Adrenal gland (tissue), 12 donors: Measurements from ENCODE around the gene CALHM1. TPM values are rescaled to one million over a fixed set of nuclear protein-coding genes. Genes with fewer than 3 reads are reported as not detected.

Experiments
- DNase-seq, 7 donors: peaks; one replicate each; pipeline ENCODE4 v3.0.0-alpha.2; 2019 to 2020
- H3K27ac ChIP-seq, 5 donors: fragments of 200-600 bp; sonication (generic) in 4 of 5; 1 replicate in 3 of 5; 2 replicates in 2 of 5; pipeline versions ENCODE4 v1.5.1 to v1.8.0; 2016 to 2020; ENCODE audit warnings: mild to moderate bottlenecking in 1 of 5
- H3K27me3 ChIP-seq: fragments of 200-600 bp; 2 replicates; pipeline ENCODE4 v1.8.0; 2021
- H3K36me3 ChIP-seq, 2 donors: fragments of 200-600 bp; replicated peaks in 1 of 2; 1 replicate in 1 of 2; 2 replicates in 1 of 2; pipeline versions ENCODE4 v1.5.1 to v1.8.0; 2018 to 2022
- H3K4me1 ChIP-seq, 2 donors: fragments of 200-600 bp; replicated peaks in 1 of 2; 1 replicate in 1 of 2; 2 replicates in 1 of 2; pipeline versions ENCODE4 v1.5.1 to v1.8.0; 2018 to 2021
- H3K4me3 ChIP-seq, 4 donors: fragments of 200-600 bp; sonication (generic) in 3 of 4; one replicate each; pipeline ENCODE4 v1.5.1; 2016 to 2018
- H3K9me3 ChIP-seq, 3 donors: fragments of 200-600 bp; sonication (generic) in 1 of 3; replicated peaks in 1 of 3; 1 replicate in 2 of 3; 2 replicates in 1 of 3; pipeline versions ENCODE4 v1.5.1 to v1.8.0; 2016 to 2021
- CTCF ChIP-seq, 6 experiments: fragments of 450-650 bp in 4 of 6; fragments of 200-600 bp in 2 of 6; sonication (generic) in 1 of 6; IDR thresholded peaks; 1 replicate in 5 of 6; 2 replicates in 1 of 6; pipeline versions ENCODE4 v1.5.1 to v1.8.0; 2016 to 2021; ENCODE audit warnings: antibody characterized with exemption in 6 of 6, mild to moderate bottlenecking in 2 of 6, moderate library complexity in 1 of 6
- POLR2A ChIP-seq, 2 donors: fragments of 450-650 bp; IDR thresholded peaks; one replicate each; pipeline ENCODE4 v1.6.1; 2017; ENCODE audit warnings: antibody characterized with exemption in 2 of 2, mild to moderate bottlenecking in 2 of 2, moderate library complexity in 1 of 2
- WGBS, 4 donors: extraction: QIAGEN DNeasy Blood & Tissue Kit in 2 of 4; methylation state at CpG; one replicate each; pipeline versions ENCODE4 v1.1.5 to v1.1.7; 2013 to 2017; 5-methylcytosine and 5-hydroxymethylcytosine counted together
- intact Hi-C, 2 donors: fragments of 100-400 bp; cut with DNase I; formaldehyde crosslinking; loops; one replicate each; pipeline versions ENCODE4 v1.14.1 to v1.15.0; 2022 to 2023
- polyA plus RNA-seq, 3 donors: library from polyadenylated mRNA; stranded (reverse); fragments of 200-250 nt in 2 of 3; fragments of 350-450 nt in 1 of 3; fragmentation: Illumina TruSeq in 1 of 3; extraction: RNeasy Lipid Tissue Mini Kit (QIAGEN cat#74804) in 1 of 3; gene quantifications; one replicate each; pipeline ENCODE4 v1.2.3, GENCODE V29; 2013 to 2014
- total RNA-seq, 9 donors: library from RNA; depleted of rRNA in 4 of 9; stranded (reverse); fragments of >200 nt in 4 of 9; fragments of 120-200 nt in 1 of 9; fragmentation: NEBNext Ultra II Directional in 1 of 9; extraction: Animal tissue kit (Norgen Biotek cat#: 25700) in 1 of 9; gene quantifications; one replicate each; pipeline versions ENCODE4 v1.1.0 to v1.2.4, GENCODE V29; 2013 to 2023
- donor health status: healthy with polysubstance abuse.
- donor health status: Bipolar disorder and iron deficiency.
- donor health status: DM: yes; HTN: yes; CAD: no.
- donor health status: DM: no; HTN: no; CAD: no.
- donor health status: DM: no; HTN: no; CAD: no.
- donor health status: DM: yes; HTN: yes; CAD: no.

CALHM1 gene
- total and polyA plus RNA-seq, 12 donors, result not detected

DNA sequence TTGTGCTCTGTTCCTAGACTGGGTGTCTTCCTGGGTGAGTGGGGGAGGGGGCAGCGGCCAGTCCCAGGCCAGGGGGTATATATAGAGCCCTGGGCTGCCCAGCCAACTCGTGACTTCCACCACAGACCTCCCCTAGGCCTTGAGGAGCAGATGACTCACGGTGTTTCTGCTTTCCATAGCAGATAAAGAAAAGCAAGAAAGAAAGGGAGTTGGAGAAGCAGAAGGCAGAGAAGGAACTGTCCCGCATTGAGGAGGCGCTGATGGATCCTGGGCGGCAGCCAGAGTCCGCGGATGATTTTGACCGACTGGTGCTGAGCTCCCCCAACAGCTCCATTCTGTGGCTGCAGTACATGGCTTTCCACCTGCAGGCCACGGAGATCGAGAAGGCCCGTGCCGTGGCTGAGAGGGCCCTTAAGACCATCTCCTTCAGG, 16.7 kb downstream of the CALHM1 start:
- peaks cover 36 to 46% of the 10 kb centered on the region in 2 donors for H3K4me1 ChIP-seq
- 40 to 53% (median 45%) methylated on average over 9 to 13 of the region's 13 CpGs for WGBS, 4 donors
- DNase-seq, result peak; percentile 79 to 93 (median 91)

DNA sequence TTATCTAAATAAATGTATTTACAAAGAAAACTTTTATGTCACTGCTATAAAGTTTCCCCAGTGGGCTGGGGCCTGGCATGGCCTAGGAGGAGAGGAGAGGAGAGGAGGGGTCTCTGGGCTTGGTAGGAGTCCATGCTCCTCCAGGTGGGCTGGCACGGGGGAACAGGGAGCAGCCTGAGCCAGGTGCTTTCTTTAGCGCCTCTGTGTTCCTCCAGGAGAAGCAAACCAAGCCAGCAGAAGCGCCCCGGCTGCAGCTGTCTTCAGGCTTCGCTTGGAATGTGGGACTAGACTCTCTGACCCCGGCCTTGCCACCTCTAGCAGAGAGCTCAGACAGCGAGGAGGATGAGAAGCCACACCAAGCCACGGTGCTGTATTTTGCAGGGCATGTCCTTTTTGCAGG, 17.1 kb downstream of the CALHM1 start:
- Histone ChIP-seq H3K27ac (peak overlapping the region; percentile 51 to 89 (median 80)), H3K36me3 (peaks cover 0 to 83% of the 10 kb centered on the region in 2 donors), H3K27me3 (no peaks in the 10 kb centered on the region), H3K9me3 (no peaks in the 10 kb centered on the region), H3K4me3 (no peak overlapping the region), H3K4me1 (peaks cover 34 to 42% of the 10 kb centered on the region in 2 donors)
- TF ChIP-seq CTCF (IDR thresholded peaks at IDR 0.05) (no peak), POLR2A (IDR thresholded peaks at IDR 0.05) (no peak)
- intact Hi-C loops, result no loop called here
- no peak for DNase-seq
- WGBS, 4 donors, result 28 to 49% (median 48%) methylated on average over 3 to 8 of the region's 8 CpGs

More for the DNA sequence above, 16.7 kb downstream of the CALHM1 start:
- Histone ChIP-seq H3K27me3 (no peaks in the 10 kb centered on the region), H3K4me3 (no peak overlapping the region), H3K9me3 (no peaks in the 10 kb centered on the region), H3K27ac (peak overlapping the region; percentile 51 to 89 (median 80)), H3K36me3 (peaks cover 0 to 83% of the 10 kb centered on the region in 2 donors)
- intact Hi-C loops, result no loop called here
- peak in 1 of 2 donors; percentile 73 for TF ChIP-seq POLR2A (IDR thresholded peaks at IDR 0.05)
- TF ChIP-seq CTCF (IDR thresholded peaks at IDR 0.05), result no peak

GRCh38 chr10:103441206-103441605, 17.5 kb downstream of the CALHM1 start:
- Histone ChIP-seq H3K27me3 (no peaks in the 10 kb centered on the region), H3K4me3 (no peak overlapping the region), H3K36me3 (peaks cover 0 to 81% of the 10 kb centered on the region in 2 donors), H3K27ac (peak overlapping the region; percentile 51 to 89 (median 80)), H3K4me1 (peaks cover 30 to 38% of the 10 kb centered on the region in 2 donors), H3K9me3 (no peaks in the 10 kb centered on the region)
- DNase-seq, result peak in 2 of 7 donors; percentile 37 to 39
- intact Hi-C loops, result no loop called here
- 79 to 89% (median 83%) methylated on average over 7 to 8 of the region's 8 CpGs for WGBS, 4 donors
- no peak for TF ChIP-seq POLR2A (IDR thresholded peaks at IDR 0.05)
- TF ChIP-seq CTCF (IDR thresholded peaks at IDR 0.05), result no peak

GRCh38 chr10:103440416-103440815, 18.3 kb downstream of the CALHM1 start:
- WGBS, 4 donors, result 85 to 93% (median 92%) methylated on average over 14 of the region's 14 CpGs
- peaks cover 23 to 30% of the 10 kb centered on the region in 2 donors for H3K4me1 ChIP-seq
- peaks cover 0 to 81% of the 10 kb centered on the region in 2 donors for H3K36me3 ChIP-seq
- H3K27ac ChIP-seq, result no peak overlapping the region
- intact Hi-C loops, result no loop called here
- no peak overlapping the region for H3K4me3 ChIP-seq
- TF ChIP-seq CTCF (IDR thresholded peaks at IDR 0.05) (no peak), POLR2A (IDR thresholded peaks at IDR 0.05) (no peak)
- no peak for DNase-seq
- no peaks in the 10 kb centered on the region for H3K27me3 ChIP-seq
- no peaks in the 10 kb centered on the region for H3K9me3 ChIP-seq
